Pons (tissue), 1 donor: ENCODE results near the gene LYSMD1.

Source experiments
- DNase-seq: peaks from one replicate; pipeline ENCODE4 v3.0.0-alpha.2; 2016; ENCODE audit warnings: low spot score

LYSMD1 gene

GRCh38 chr1:151135433-151136385 is 30.0 kb downstream of the LYSMD1 start:
- no peak for DNase-seq

DNA sequence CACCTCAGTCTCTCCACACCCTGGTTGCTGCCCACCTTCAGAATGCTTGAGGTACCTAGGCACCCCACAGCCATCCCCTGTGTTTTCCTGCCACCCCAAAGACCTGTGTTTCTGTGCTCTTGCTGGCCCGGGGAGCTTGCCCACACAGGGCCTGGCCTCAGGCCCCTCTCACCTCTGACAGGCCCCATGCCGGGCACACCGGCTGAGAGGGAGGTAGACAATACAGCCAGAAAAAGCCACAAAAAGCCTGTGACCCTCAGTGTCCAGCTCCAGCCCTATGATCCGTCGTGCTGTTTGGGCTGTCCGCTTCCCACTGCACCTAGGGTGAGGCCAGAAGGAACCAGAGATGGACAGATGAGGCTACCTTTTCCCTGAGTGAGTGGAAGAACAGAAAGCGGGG is 30.7 kb downstream of the LYSMD1 start:
- DNase-seq = no peak

- no peak for DNase-seq
Measured at GRCh38 chr1:151134396-151134795, 31.3 kb downstream of the LYSMD1 start.

GRCh38 chr1:151133018-151133806 is 32.5 kb downstream of the LYSMD1 start:
- no peak for DNase-seq

DNA sequence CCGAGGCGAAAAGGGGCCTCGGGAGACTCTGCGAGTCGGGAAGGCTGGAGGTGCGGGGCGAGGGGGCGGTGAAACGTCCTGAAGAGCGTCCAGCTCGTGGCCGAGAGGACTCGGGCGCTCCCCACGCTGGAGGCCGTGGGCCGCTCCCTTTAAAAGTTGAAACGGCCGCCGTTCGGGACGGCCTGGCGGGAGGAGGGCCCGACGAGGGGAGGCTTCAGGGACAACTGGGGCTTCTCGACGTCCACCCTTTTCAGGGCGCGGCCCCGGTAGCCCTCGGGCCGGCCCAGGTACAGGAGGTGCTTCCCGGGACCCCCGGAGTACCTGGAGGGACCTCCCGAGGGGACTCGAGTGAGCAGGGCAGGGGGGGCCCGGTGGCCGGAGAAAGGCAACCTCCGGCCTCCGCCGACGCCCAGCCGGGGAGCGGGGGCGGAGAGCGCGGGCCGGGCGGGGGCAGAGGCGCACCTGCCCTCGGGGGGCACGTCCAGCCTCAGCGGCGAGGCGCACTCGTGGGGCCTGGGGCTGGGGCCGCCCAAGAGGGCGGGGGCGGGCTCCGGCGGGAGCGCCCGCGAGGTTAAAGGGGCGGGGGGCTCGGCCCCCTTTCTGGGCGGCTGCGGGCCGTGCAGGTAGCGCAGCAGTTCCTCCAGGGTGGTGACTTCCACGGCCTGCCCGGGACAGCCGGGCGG is 33.2 kb downstream of the LYSMD1 start:
- DNase-seq = no peak

- no peak for DNase-seq
Measured at GRCh38 chr1:151131701-151132334, 33.9 kb downstream of the LYSMD1 start.

GRCh38 chr1:151130987-151131586 is 34.6 kb downstream of the LYSMD1 start:
- peak; percentile 59 for DNase-seq

DNA sequence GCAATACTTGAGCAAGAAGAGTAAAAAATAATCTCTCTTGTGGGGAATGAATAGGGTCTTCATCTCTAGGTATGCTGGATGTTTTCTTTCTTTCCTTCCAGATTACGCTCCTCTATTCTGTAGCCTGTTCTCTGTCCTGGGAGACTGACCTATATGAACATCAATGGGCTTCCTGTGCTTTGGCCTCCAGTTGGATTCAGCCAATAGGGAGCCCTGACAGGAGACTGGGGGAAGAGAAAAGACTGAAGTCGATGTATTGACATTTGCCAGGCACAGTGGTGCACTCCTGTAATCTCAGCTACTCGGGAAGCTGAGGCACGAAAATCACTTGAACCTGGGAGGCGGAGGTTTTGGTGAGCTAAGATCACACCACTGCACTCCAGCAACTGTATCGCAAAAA is 36.9 kb downstream of the LYSMD1 start:
- no peak for DNase-seq

GRCh38 chr1:151124763-151125403 is 40.8 kb downstream of the LYSMD1 start:
- no peak for DNase-seq

GRCh38 chr1:151113877-151114276 is 51.8 kb downstream of the LYSMD1 start:
- no peak for DNase-seq
